Keratinocyte (primary cell): Measurements from ENCODE around the gene C1QBP. TPM values are rescaled to one million over a fixed set of nuclear protein-coding genes. Genes with fewer than 3 reads are reported as not detected.

ENCODE experiments used
- DNase-seq: peaks from one replicate; pipeline ENCODE4 v3.0.0-alpha.2; 2011; ENCODE audit warnings: low read depth, missing footprints, low spot score
- FAIRE-seq: peaks from 2 replicates; lab custom pipeline; 2011; peaks lifted over from hg19 to GRCh38; lab: Jason Lieb, UNC
- H2AFZ ChIP-seq: 2 replicates; pipeline ENCODE4 v1.6.0; 2012; ENCODE audit warnings: low read length, control low read depth, inconsistent platforms; ENCODE audit not compliant: control insufficient read depth
- H3K27ac ChIP-seq: 2 replicates; pipeline ENCODE4 v1.5.1; 2011; ENCODE audit warnings: low read length; ENCODE audit not compliant: control insufficient read depth, insufficient read depth
- H3K27me3 ChIP-seq: 3 replicates; pipeline ENCODE4 v1.6.0; 2011; ENCODE audit warnings: low read length; ENCODE audit not compliant: control insufficient read depth, insufficient read depth; ENCODE audit errors: extremely low read depth
- H3K36me3 ChIP-seq, 2 experiments: 2 replicates in 1 of 2; 3 replicates in 1 of 2; pipeline ENCODE4 v1.5.1; 2011; ENCODE audit warnings: low read length in 2 of 2, mild to moderate bottlenecking in 1 of 2; ENCODE audit not compliant: control insufficient read depth in 2 of 2, insufficient read depth in 2 of 2; ENCODE audit errors: extremely low read depth in 1 of 2
- H3K4me1 ChIP-seq: 3 replicates; pipeline ENCODE4 v1.5.1; 2011; ENCODE audit warnings: low read length; ENCODE audit not compliant: control insufficient read depth, insufficient read depth; ENCODE audit errors: extremely low read depth
- H3K4me2 ChIP-seq: 3 replicates; pipeline ENCODE4 v1.6.0; 2011; ENCODE audit warnings: low read depth, low read length; ENCODE audit not compliant: control insufficient read depth, insufficient read depth; ENCODE audit errors: extremely low read depth
- H3K4me3 ChIP-seq, 3 experiments: fragments of 200-600 bp in 1 of 3; sonication (generic) in 1 of 3; 2 replicates in 2 of 3; 3 replicates in 1 of 3; pipeline ENCODE4 v1.5.1; 2011 to 2016; ENCODE audit warnings: low read length in 3 of 3, mild to moderate bottlenecking in 3 of 3, control low read depth in 2 of 3, inconsistent platforms in 1 of 3, low read depth in 1 of 3, mixed read lengths in 1 of 3, mixed run types in 1 of 3, moderate library complexity in 1 of 3; ENCODE audit not compliant: control insufficient read depth in 2 of 3, insufficient read depth in 2 of 3; ENCODE audit errors: extremely low read depth in 1 of 3
- H3K79me2 ChIP-seq: 2 replicates; pipeline ENCODE4 v1.6.0; 2012; ENCODE audit warnings: low read length; ENCODE audit not compliant: control insufficient read depth, insufficient read depth
- H3K9ac ChIP-seq: 3 replicates; pipeline ENCODE4 v1.6.0; 2011; ENCODE audit warnings: low read length; ENCODE audit not compliant: control insufficient read depth, insufficient read depth; ENCODE audit errors: extremely low read depth
- H3K9me1 ChIP-seq: 3 replicates; pipeline ENCODE4 v1.6.0; 2011; ENCODE audit warnings: low read length; ENCODE audit not compliant: control insufficient read depth, insufficient read depth; ENCODE audit errors: extremely low read depth
- H3K9me3 ChIP-seq: 2 replicates; pipeline ENCODE4 v1.5.1; 2012; ENCODE audit warnings: low read depth, low read length; ENCODE audit not compliant: control insufficient read depth
- H4K20me1 ChIP-seq: 3 replicates; pipeline ENCODE4 v1.6.0; 2011; ENCODE audit warnings: low read length; ENCODE audit not compliant: control insufficient read depth, insufficient read depth; ENCODE audit errors: extremely low read depth
- EZH2 ChIP-seq: IDR thresholded peaks from one replicate; pipeline ENCODE4 v1.6.1; 2012; ENCODE audit warnings: inconsistent platforms, mild to moderate bottlenecking, low read length, moderate library complexity
- dilution Hi-C: fragments of 300-500 bp; cut with MboI; formaldehyde crosslinking; loops from one replicate; pipeline ENCODE4 v1.7.0; 2020; ENCODE audit warnings: low sequenced_read_pairs; ENCODE audit not compliant: extremely low pct_ligation_motif_present
- polyA plus RNA-seq, 5 experiments: library from polyadenylated mRNA; depleted of rRNA in 3 of 5; stranded (reverse) in 3 of 5; stranded (forward) in 1 of 5; unstranded in 1 of 5; fragments of >200 nt; gene quantifications; 1 replicate in 1 of 5; 2 replicates in 3 of 5; 3 replicates in 1 of 5; pipeline versions ENCODE4 v1.2.1 to v1.2.3, GENCODE V29; 2011 to 2012; ENCODE audit warnings: missing spikeins in 2 of 5, low read depth in 1 of 5, low replicate concordance in 1 of 5
- TF ChIP-seq, protein P1 (sequence below), 3 experiments: IDR thresholded peaks in 1 of 3; conservative IDR thresholded peaks in 1 of 3; optimal IDR thresholded peaks in 1 of 3; 2 replicates in 2 of 3; 3 replicates in 1 of 3; pipeline versions ENCODE3 to v1.5.1; 2011; ENCODE audit warnings: low read length in 3 of 3, mild to moderate bottlenecking in 3 of 3, moderate library complexity in 2 of 3, control low read depth in 1 of 3, inconsistent platforms in 1 of 3; ENCODE audit not compliant: insufficient read depth in 2 of 3; ENCODE audit errors: extremely low read depth in 1 of 3

C1QBP gene
- polyA plus RNA-seq, 1 donor (not counting 4 experiments of a cell fraction or from before 2014, with no cell fraction given), result 431 TPM

GRCh38 chr17:5396612-5397011 lies 42.3 kb downstream of the C1QBP start:
- no peaks in the 10 kb centered on the region for H3K79me2 ChIP-seq
- no peak overlapping the region for H3K4me3 ChIP-seq
- no peaks in the 10 kb centered on the region for H3K9me3 ChIP-seq
- DNase-seq (no peak), FAIRE-seq (no peak)
- H2AFZ ChIP-seq, result no peak overlapping the region
- H3K36me3 ChIP-seq, result peaks cover 13 to 20% of the 10 kb centered on the region in 2 experiments
- H3K4me1 ChIP-seq, result no peaks in the 10 kb centered on the region
- no peaks in the 10 kb centered on the region for H4K20me1 ChIP-seq
- dilution Hi-C loops, result no loop called here
- H3K27ac ChIP-seq, result no peak overlapping the region
- TF ChIP-seq EZH2, result no peak
- TF ChIP-seq, protein P1, sequence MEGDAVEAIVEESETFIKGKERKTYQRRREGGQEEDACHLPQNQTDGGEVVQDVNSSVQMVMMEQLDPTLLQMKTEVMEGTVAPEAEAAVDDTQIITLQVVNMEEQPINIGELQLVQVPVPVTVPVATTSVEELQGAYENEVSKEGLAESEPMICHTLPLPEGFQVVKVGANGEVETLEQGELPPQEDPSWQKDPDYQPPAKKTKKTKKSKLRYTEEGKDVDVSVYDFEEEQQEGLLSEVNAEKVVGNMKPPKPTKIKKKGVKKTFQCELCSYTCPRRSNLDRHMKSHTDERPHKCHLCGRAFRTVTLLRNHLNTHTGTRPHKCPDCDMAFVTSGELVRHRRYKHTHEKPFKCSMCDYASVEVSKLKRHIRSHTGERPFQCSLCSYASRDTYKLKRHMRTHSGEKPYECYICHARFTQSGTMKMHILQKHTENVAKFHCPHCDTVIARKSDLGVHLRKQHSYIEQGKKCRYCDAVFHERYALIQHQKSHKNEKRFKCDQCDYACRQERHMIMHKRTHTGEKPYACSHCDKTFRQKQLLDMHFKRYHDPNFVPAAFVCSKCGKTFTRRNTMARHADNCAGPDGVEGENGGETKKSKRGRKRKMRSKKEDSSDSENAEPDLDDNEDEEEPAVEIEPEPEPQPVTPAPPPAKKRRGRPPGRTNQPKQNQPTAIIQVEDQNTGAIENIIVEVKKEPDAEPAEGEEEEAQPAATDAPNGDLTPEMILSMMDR (optimal IDR thresholded peaks at IDR 0.05 in 1 of 3, IDR thresholded peaks at IDR 0.05 in 1 of 3, conservative IDR thresholded peaks at IDR 0.05 in 1 of 3; ENCODE audit: extremely low read depth in 1 of 3, insufficient read depth in 2 of 3, low read length in 3 of 3), result no peak
- no peaks in the 10 kb centered on the region for H3K27me3 ChIP-seq
- H3K9ac ChIP-seq, result no peak overlapping the region
- H3K9me1 ChIP-seq, result no peaks in the 10 kb centered on the region
- H3K4me2 ChIP-seq, result no peak overlapping the region

DNA sequence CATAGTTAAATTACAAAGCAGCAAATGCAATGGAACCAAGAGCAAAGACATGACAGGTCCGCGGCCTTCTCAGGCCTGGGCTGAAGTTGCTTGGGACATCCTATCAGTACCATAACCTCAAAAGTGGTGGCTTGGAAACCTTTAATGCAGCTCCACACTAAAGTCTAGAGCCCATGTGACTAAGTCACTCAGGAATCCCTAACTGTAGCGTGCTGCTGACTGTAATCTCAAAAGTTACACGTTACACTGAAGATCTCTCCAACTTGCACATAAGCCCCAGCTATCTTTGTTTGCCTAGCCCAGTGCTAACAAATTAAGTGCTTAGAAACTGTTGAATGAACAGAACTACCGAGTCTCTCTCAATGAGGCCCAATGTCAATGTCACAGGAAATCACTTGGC lies 47.3 kb downstream of the C1QBP start:
- H3K9me3 ChIP-seq, result no peaks in the 10 kb centered on the region
- no peaks in the 10 kb centered on the region for H3K4me1 ChIP-seq
- H3K9ac ChIP-seq, result no peak overlapping the region
- no peak overlapping the region for H3K27ac ChIP-seq
- H3K79me2 ChIP-seq, result no peaks in the 10 kb centered on the region
- dilution Hi-C loops, result no loop called here
- no peaks in the 10 kb centered on the region for H4K20me1 ChIP-seq
- peaks cover 17 to 27% of the 10 kb centered on the region in 2 experiments for H3K36me3 ChIP-seq
- H3K27me3 ChIP-seq, result no peaks in the 10 kb centered on the region
- TF ChIP-seq EZH2, result no peak
- TF ChIP-seq, protein P1 (optimal IDR thresholded peaks at IDR 0.05 in 1 of 3, IDR thresholded peaks at IDR 0.05 in 1 of 3, conservative IDR thresholded peaks at IDR 0.05 in 1 of 3; ENCODE audit: extremely low read depth in 1 of 3, insufficient read depth in 2 of 3, low read length in 3 of 3), result no peak
- no peak overlapping the region for H2AFZ ChIP-seq
- H3K4me2 ChIP-seq, result no peak overlapping the region
- no peaks in the 10 kb centered on the region for H3K9me1 ChIP-seq
- DNase-seq, result no peak
- no peak overlapping the region for H3K4me3 ChIP-seq
- no peak for FAIRE-seq

Other genes starting within 250 kb of the C1QBP start
- gene ZNF594, start 247.3 kb downstream of the C1QBP start, polyA plus RNA-seq, result 0.67 to 2.1 TPM (median 1.7 TPM) in 3 replicates
- gene SCIMP, start 204.3 kb downstream of the C1QBP start, polyA plus RNA-seq, result not detected in 3 replicates
- gene RABEP1, start 156.9 kb downstream of the C1QBP start, polyA plus RNA-seq, result 19.5 to 27.1 TPM (median 20.6 TPM) in 3 replicates
- gene NUP88, start 19.5 kb downstream of the C1QBP start, polyA plus RNA-seq, result 53.6 to 81.5 TPM (median 64.9 TPM) in 3 replicates
- gene RPAIN, start 19.0 kb downstream of the C1QBP start, polyA plus RNA-seq, result 18.5 to 22.5 TPM (median 22.1 TPM) in 3 replicates
- gene DHX33, start 29.8 kb upstream of the C1QBP start, polyA plus RNA-seq, result 12.3 to 23.1 TPM (median 20.0 TPM) in 3 replicates
- gene DERL2, start 47.0 kb upstream of the C1QBP start, polyA plus RNA-seq, result 57.8 to 83.6 TPM (median 64.8 TPM) in 3 replicates
- 9.1 to 20.6 TPM (median 15.0 TPM) in 3 replicates for gene MIS12, start 47.4 kb upstream of the C1QBP start, polyA plus RNA-seq
- 20.1 to 31.5 TPM (median 22.1 TPM) in 3 replicates for gene NLRP1, start 145.4 kb upstream of the C1QBP start, polyA plus RNA-seq